GM19239 (cell line): ENCODE measurements around the gene TAB2.
A peak's percentile ranks its signal among the peaks of the same experiment; 100 is the strongest.
"Not testable (repeated sequence)": the region's sequence is repeated elsewhere in the genome, so short reads cannot be mapped to it uniquely, and the experiment has no call there.

Experiments
- DNase-seq: peaks from one replicate; pipeline ENCODE4 v3.0.0; 2011; ENCODE audit warnings: low spot score; ENCODE audit not compliant: insufficient read length
- FAIRE-seq: peaks from 2 replicates; lab custom pipeline; 2011; peaks lifted over from hg19 to GRCh38; lab: Jason Lieb, UNC

TAB2 gene

GRCh38 chr6:149331043-149331807 is 13.7 kb downstream of the TAB2 start:
- FAIRE-seq (peak; percentile 48), DNase-seq (no peak)

- FAIRE-seq (no peak), DNase-seq (no peak)
Measured at GRCh38 chr6:149331871-149332270, 14.4 kb downstream of the TAB2 start.

GRCh38 chr6:149332602-149333265 is 15.2 kb downstream of the TAB2 start:
- FAIRE-seq = no peak
- no peak for DNase-seq

- DNase-seq = no peak
- FAIRE-seq = no peak
Measured at GRCh38 chr6:149333266-149333620, 15.7 kb downstream of the TAB2 start.

GRCh38 chr6:149334201-149334600 is 16.7 kb downstream of the TAB2 start:
- no peak for DNase-seq
- FAIRE-seq = no peak

GRCh38 chr6:149334682-149335160 is 17.2 kb downstream of the TAB2 start:
- FAIRE-seq = peak; percentile 45
- DNase-seq = no peak

- DNase-seq (no peak), FAIRE-seq (no peak)
Measured at GRCh38 chr6:149335924-149336608, 18.6 kb downstream of the TAB2 start.

GRCh38 chr6:149336609-149336928 is 19.1 kb downstream of the TAB2 start:
- DNase-seq (no peak), FAIRE-seq (peak; percentile 86)

GRCh38 chr6:149337320-149337719 is 19.8 kb downstream of the TAB2 start:
- peak; percentile 66 for FAIRE-seq

GRCh38 chr6:149340200-149340599 is 22.7 kb downstream of the TAB2 start:
- DNase-seq (no peak), FAIRE-seq (no peak)

More at GRCh38 chr6:149337320-149337719, 19.8 kb downstream of the TAB2 start:
- no peak for DNase-seq

GRCh38 chr6:149342525-149342924 is 25.0 kb downstream of the TAB2 start:
- peak; percentile 94 for FAIRE-seq

GRCh38 chr6:149343501-149343900 is 26.0 kb downstream of the TAB2 start:
- DNase-seq (no peak), FAIRE-seq (no peak)

More at GRCh38 chr6:149342525-149342924, 25.0 kb downstream of the TAB2 start:
- DNase-seq = no peak

- DNase-seq (no peak), FAIRE-seq (no peak)
Measured at GRCh38 chr6:149346078-149346477, 28.6 kb downstream of the TAB2 start.

- DNase-seq (no peak), FAIRE-seq (no peak)
Measured at GRCh38 chr6:149347067-149347466, 29.6 kb downstream of the TAB2 start.

GRCh38 chr6:149349279-149349678 is 31.8 kb downstream of the TAB2 start:
- not testable (repeated sequence) for FAIRE-seq, DNase-seq

GRCh38 chr6:149354009-149354408 is 36.5 kb downstream of the TAB2 start:
- FAIRE-seq (peak; percentile 55), DNase-seq (no peak)

GRCh38 chr6:149356081-149356750 is 38.7 kb downstream of the TAB2 start:
- DNase-seq = no peak
- FAIRE-seq = peak; percentile 57

GRCh38 chr6:149357726-149358538 is 40.4 kb downstream of the TAB2 start:
- DNase-seq = no peak
- peak; percentile 11 for FAIRE-seq

- DNase-seq = no peak
- FAIRE-seq = no peak
Measured at GRCh38 chr6:149359440-149359839, 41.9 kb downstream of the TAB2 start.

- FAIRE-seq (no peak), DNase-seq (no peak)
Measured at GRCh38 chr6:149360536-149360935, 43.0 kb downstream of the TAB2 start.
